H1 (cell line): ENCODE results near the gene L3MBTL4. TPM values are rescaled to one million over a fixed set of nuclear protein-coding genes. Genes with fewer than 3 reads are reported as not detected.

Experiments used
- CTCF ChIA-PET: fragments of 300-600 bp; sonication (Branson Sonifier 250); formaldehyde crosslinking; loops from one replicate; lab custom pipeline; 2021; ENCODE audit not compliant: partially characterized antibody; lab: Charles Lee
- POLR2A ChIA-PET: fragments of 300-600 bp; sonication (Branson Sonifier 250); formaldehyde crosslinking; loops from one replicate; lab custom pipeline; 2021; ENCODE audit warnings: inconsistent platforms; ENCODE audit not compliant: partially characterized antibody; lab: Charles Lee
- DNase-seq, 2 experiments: peaks; one replicate each; pipeline versions ENCODE4 v3.0.0 to v3.0.0-alpha.2; 2010 to 2022; ENCODE audit warnings: low spot score in 2 of 2, low read depth in 1 of 2, mixed read lengths in 1 of 2
- FAIRE-seq: peaks from 2 replicates; lab custom pipeline; 2011; peaks lifted over from hg19 to GRCh38; lab: Jason Lieb, UNC
- H2AFZ ChIP-seq: 2 replicates; pipeline ENCODE4 v1.8.1; 2012; ENCODE audit warnings: low read length, inconsistent platforms
- H2AK5ac ChIP-seq: 2 replicates; pipeline ENCODE4 v1.6.1; 2013; ENCODE audit warnings: low read depth, low read length
- H2BK120ac ChIP-seq: replicated peaks from 2 replicates; pipeline ENCODE3; 2013; ENCODE audit warnings: low read depth, low read length, inconsistent platforms
- H2BK12ac ChIP-seq: 2 replicates; pipeline ENCODE4 v1.6.1; 2013; ENCODE audit warnings: low read depth, low read length
- H2BK15ac ChIP-seq: 2 replicates; pipeline ENCODE4 v1.6.1; 2013; ENCODE audit warnings: low read length
- H2BK20ac ChIP-seq: 2 replicates; pipeline ENCODE4 v1.6.1; 2013; ENCODE audit warnings: low read length
- H2BK5ac ChIP-seq: 2 replicates; pipeline ENCODE4 v1.6.1; 2013; ENCODE audit warnings: low read depth, low read length
- H3K14ac ChIP-seq: 2 replicates; pipeline ENCODE4 v1.6.1; 2013; ENCODE audit warnings: inconsistent platforms; ENCODE audit not compliant: insufficient read length
- H3K18ac ChIP-seq: 2 replicates; pipeline ENCODE4 v1.6.1; 2013; ENCODE audit warnings: low read length; ENCODE audit errors: extremely low read depth
- H3K23ac ChIP-seq: 2 replicates; pipeline ENCODE4 v1.6.1; 2013; ENCODE audit warnings: inconsistent platforms; ENCODE audit not compliant: insufficient read length
- H3K23me2 ChIP-seq: 2 replicates; pipeline ENCODE4 v1.6.1; 2013; ENCODE audit warnings: low read depth, low read length
- H3K27ac ChIP-seq: 2 replicates; pipeline ENCODE4 v1.6.1; 2011; ENCODE audit warnings: low read depth, low read length, inconsistent platforms
- H3K27me3 ChIP-seq, 4 experiments: replicated peaks in 1 of 4; 1 replicate in 1 of 4; 2 replicates in 3 of 4; pipeline versions ENCODE4 v1.6.1 to v1.8.1; 2011 to 2013; ENCODE audit warnings: low read length in 3 of 4, mild to moderate bottlenecking in 3 of 4, inconsistent platforms in 2 of 4, mixed read lengths in 2 of 4, moderate library complexity in 1 of 4; ENCODE audit not compliant: control insufficient read depth in 3 of 4, insufficient read depth in 3 of 4; ENCODE audit errors: extremely low read depth in 1 of 4
- H3K36me3 ChIP-seq, 4 experiments: 2 replicates each; pipeline versions ENCODE4 v1.6.1 to v1.8.1; 2011 to 2013; ENCODE audit warnings: mild to moderate bottlenecking in 4 of 4, low read length in 3 of 4, moderate library complexity in 2 of 4, control low read depth in 1 of 4, inconsistent platforms in 1 of 4; ENCODE audit not compliant: insufficient read depth in 4 of 4, control insufficient read depth in 2 of 4
- H3K4ac ChIP-seq: replicated peaks from 2 replicates; pipeline ENCODE3; 2013; ENCODE audit warnings: low read length, low read depth, mixed read lengths, inconsistent platforms; ENCODE audit not compliant: insufficient read length
- H3K4me1 ChIP-seq, 4 experiments: replicated peaks in 1 of 4; 1 replicate in 1 of 4; 2 replicates in 3 of 4; pipeline versions ENCODE4 v1.6.1 to v1.8.1; 2011 to 2013; ENCODE audit warnings: low read length in 3 of 4, inconsistent platforms in 2 of 4, mixed read lengths in 1 of 4; ENCODE audit not compliant: insufficient read depth in 4 of 4, control insufficient read depth in 3 of 4
- H3K4me2 ChIP-seq, 2 experiments: 2 replicates each; pipeline versions ENCODE4 v1.6.1 to v1.8.1; 2011 to 2013; ENCODE audit warnings: low read depth in 2 of 2, low read length in 2 of 2, control low read depth in 1 of 2, inconsistent platforms in 1 of 2, mild to moderate bottlenecking in 1 of 2; ENCODE audit not compliant: insufficient read depth in 1 of 2
- H3K4me3 ChIP-seq, 4 experiments: fragments of 200-600, 300-600 bp in 1 of 4; sonication (generic), shearing (Covaris generic), sonication (Bioruptor Twin) in 1 of 4; 2 replicates each; pipeline versions ENCODE4 v1.5.1 to v1.8.1; 2011 to 2016; ENCODE audit warnings: low read length in 4 of 4, low read depth in 3 of 4, control low read depth in 2 of 4, inconsistent platforms in 2 of 4, mild to moderate bottlenecking in 2 of 4, mixed read lengths in 1 of 4, moderate library complexity in 1 of 4; ENCODE audit not compliant: insufficient read depth in 2 of 4; ENCODE audit errors: extremely low read depth in 1 of 4
- H3K56ac ChIP-seq: replicated peaks from 2 replicates; pipeline ENCODE3; 2013; ENCODE audit warnings: low read depth, mild to moderate bottlenecking, mixed read lengths, low read length, inconsistent platforms; ENCODE audit not compliant: insufficient read length
- H3K79me1 ChIP-seq: 2 replicates; pipeline ENCODE4 v1.6.1; 2013; ENCODE audit warnings: low read depth, low read length, control low read depth
- H3K79me2 ChIP-seq, 2 experiments: 2 replicates each; pipeline versions ENCODE4 v1.6.1 to v1.8.1; 2012 to 2013; ENCODE audit warnings: low read length in 2 of 2, mild to moderate bottlenecking in 2 of 2, inconsistent platforms in 1 of 2; ENCODE audit not compliant: insufficient read depth in 2 of 2, control insufficient read depth in 1 of 2
- H3K9ac ChIP-seq, 4 experiments: replicated peaks in 1 of 4; 1 replicate in 1 of 4; 2 replicates in 3 of 4; pipeline versions ENCODE4 v1.6.1 to v1.8.1; 2011 to 2013; ENCODE audit warnings: low read depth in 3 of 4, low read length in 3 of 4, control low read depth in 2 of 4, mild to moderate bottlenecking in 2 of 4, moderate library complexity in 2 of 4, inconsistent platforms in 1 of 4; ENCODE audit errors: extremely low read depth in 1 of 4
- H3K9me3 ChIP-seq, 2 experiments: 2 replicates each; pipeline versions ENCODE4 v1.6.1 to v1.8.1; 2012 to 2013; ENCODE audit warnings: mild to moderate bottlenecking in 2 of 2, moderate library complexity in 2 of 2, control low read depth in 1 of 2, inconsistent platforms in 1 of 2, low read depth in 1 of 2, low read length in 1 of 2, mixed read lengths in 1 of 2; ENCODE audit not compliant: insufficient read depth in 2 of 2
- H4K20me1 ChIP-seq, 2 experiments: replicated peaks in 1 of 2; 2 replicates each; pipeline versions ENCODE3 to v1.8.1; 2011 to 2013; ENCODE audit warnings: inconsistent platforms in 2 of 2, low read length in 2 of 2, mild to moderate bottlenecking in 1 of 2; ENCODE audit not compliant: insufficient read depth in 2 of 2, control insufficient read depth in 1 of 2
- H4K5ac ChIP-seq: 2 replicates; pipeline ENCODE4 v1.6.1; 2013; ENCODE audit warnings: low read length, low read depth, mixed read lengths, inconsistent platforms; ENCODE audit not compliant: insufficient read length
- H4K8ac ChIP-seq: 2 replicates; pipeline ENCODE4 v1.8.0; 2013; ENCODE audit warnings: mild to moderate bottlenecking, moderate library complexity, low read length, inconsistent platforms; ENCODE audit not compliant: insufficient read depth; ENCODE audit errors: extremely low read depth
- H4K91ac ChIP-seq: replicated peaks from 2 replicates; pipeline ENCODE3; 2013; ENCODE audit warnings: low read length, mixed read lengths, inconsistent platforms; ENCODE audit not compliant: insufficient read length
- ASH2L ChIP-seq: fragments of 200-600, 300-600 bp; sonication (generic); IDR thresholded peaks from one replicate; pipeline ENCODE4 v1.7.1; 2017; ENCODE audit warnings: low read length
- NANOG ChIP-seq: IDR thresholded peaks from 2 replicates; pipeline ENCODE4 v1.6.1; 2011; ENCODE audit warnings: low read length, low read depth, mild to moderate bottlenecking, inconsistent platforms; ENCODE audit not compliant: insufficient read depth, poor library complexity, severe bottlenecking
- WGBS, 2 experiments: shearing (Covaris generic) in 1 of 2; methylation state at CpG; one replicate each; pipeline versions ENCODE4 v1.1.6 to v1.1.7; 2013 to 2015; ENCODE audit warnings: low lambda C conversion rate in 2 of 2, mixed read lengths in 2 of 2, inconsistent platforms in 1 of 2, low coverage in 1 of 2, missing lambda C conversion rate in 1 of 2; ENCODE audit not compliant: insufficient replicate concordance in 2 of 2, insufficient coverage in 1 of 2, insufficient read length in 1 of 2; ENCODE audit errors: extremely low coverage in 1 of 2, missing lambda C conversion rate in 1 of 2; 5-methylcytosine and 5-hydroxymethylcytosine counted together
- polyA plus RNA-seq, 7 experiments: library from polyadenylated mRNA; depleted of rRNA in 3 of 7; stranded (reverse) in 5 of 7; unstranded in 2 of 7; fragments of >200 nt in 5 of 7; fragments of 200-250 nt in 2 of 7; gene quantifications; 1 replicate in 5 of 7; 2 replicates in 1 of 7; 4 replicates in 1 of 7; pipeline versions ENCODE4 v1.2.1 to v1.2.3, GENCODE V29; 2011 to 2013; ENCODE audit warnings: missing spikeins in 2 of 7, mixed read lengths in 2 of 7
- total RNA-seq: library from RNA; stranded (reverse); fragmentation: NEBNext Ultra II Directional; extraction: Animal tissue kit (Norgen Biotek cat#: 25700); gene quantifications from 2 replicates; pipeline ENCODE4 v1.2.1, GENCODE V29; 2021
- TF ChIP-seq, protein P1 (sequence below): IDR thresholded peaks from 2 replicates; pipeline ENCODE4 v1.6.1; 2011; ENCODE audit warnings: low read depth, mild to moderate bottlenecking, low read length; ENCODE audit not compliant: insufficient read depth

L3MBTL4 gene
- total and polyA plus RNA-seq, 2 of the 8 experiments (the other 6 are each of a cell fraction or from before 2014, with no cell fraction given) = 1.0 to 2.1 TPM

GRCh38 chr18:6328621-6329010 is 86.1 kb downstream of the L3MBTL4 start:
- H3K79me2 ChIP-seq = no peaks in the 10 kb centered on the region
- CTCF ChIA-PET = interaction anchor here (1.3 to 1.7 kb wide), 2 partner anchors 10 to 91 kb away, joined by 3 to 4 read pairs; no protein-coding TSS in a partner anchor
- no peak overlapping the region for H2BK12ac ChIP-seq

More at GRCh38 chr18:6328621-6329010, 86.1 kb downstream of the L3MBTL4 start:
- Histone ChIP-seq H3K14ac (no peak overlapping the region), H3K9ac (no peak overlapping the region), H3K79me1 (no peaks in the 10 kb centered on the region), H3K23me2 (no peaks in the 10 kb centered on the region), H2BK120ac (no peak overlapping the region), H3K27ac (no peak overlapping the region), H4K8ac (no peak overlapping the region), H3K23ac (no peak overlapping the region), H3K4ac (no peak overlapping the region), H3K56ac (no peak overlapping the region), H3K36me3 (peaks cover 0 to 3% (median 0%) of the 10 kb centered on the region in 4 experiments; a peak in 2 of 8 replicates), H4K20me1 (no peaks in the 10 kb centered on the region), H2AK5ac (no peak overlapping the region), H3K27me3 (no peaks in the 10 kb centered on the region), H4K5ac (no peak overlapping the region), H3K4me2 (no peak overlapping the region), H3K4me1 (no peaks in the 10 kb centered on the region), H2BK20ac (no peak overlapping the region), H2BK5ac (no peak overlapping the region), H2BK15ac (no peak overlapping the region), H3K18ac (no peak overlapping the region), H3K4me3 (no peak overlapping the region), H3K9me3 (peaks cover 8 to 11% of the 10 kb centered on the region in 2 experiments), H2AFZ (no peak overlapping the region), H4K91ac (no peak overlapping the region)
- WGBS, 2 experiments = 98% methylated on average over 3 of the region's 3 CpGs; no CpG with 5 or more reads in 1 of the 2 experiments
- FAIRE-seq = no peak
- DNase-seq = no peak
- POLR2A ChIA-PET = no interaction called here
- TF ChIP-seq, protein P1, sequence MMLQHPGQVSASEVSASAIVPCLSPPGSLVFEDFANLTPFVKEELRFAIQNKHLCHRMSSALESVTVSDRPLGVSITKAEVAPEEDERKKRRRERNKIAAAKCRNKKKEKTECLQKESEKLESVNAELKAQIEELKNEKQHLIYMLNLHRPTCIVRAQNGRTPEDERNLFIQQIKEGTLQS = no peak
- TF ChIP-seq NANOG (no peak), ASH2L (no peak)
- TF ChIP-seq, all 59 proteins: peak for 0
